Right ventricle myocardium superior (tissue), 1 donor: Measurements from ENCODE around the gene TEX30. TPM values are rescaled to one million over a fixed set of nuclear protein-coding genes. Genes with fewer than 3 reads are reported as not detected.
"Not testable (repeated sequence)": the region's sequence is repeated elsewhere in the genome, so short reads cannot be mapped to it uniquely, and the experiment has no call there.

Source experiments
- ATAC-seq: fragments of 200-7000 bp; cut with Tn5 transposase; one replicate; pipeline ENCODE4 v1.9.1; 2020; ENCODE audit warnings: mild to moderate bottlenecking; ENCODE audit not compliant: poor library complexity
- DNase-seq: peaks from one replicate; pipeline ENCODE4 v3.0.0-alpha.2; 2020
- intact Hi-C: fragments of 100-400 bp; cut with DNase I; formaldehyde crosslinking; loops from one replicate; pipeline ENCODE4 v1.11.2; 2022
- total RNA-seq: library from RNA; stranded (reverse); fragmentation: NEBNext Ultra II Directional; extraction: Animal tissue kit (Norgen Biotek cat#: 25700); gene quantifications from one replicate; pipeline ENCODE4 v1.2.1, GENCODE V29; 2021
- donor health status: DM: no; HTN: yes; CAD: no; lungs with severe emphysema.

Gene TEX30
- total RNA-seq, 1 donor from 2014 or later = 7.8 TPM

DNA sequence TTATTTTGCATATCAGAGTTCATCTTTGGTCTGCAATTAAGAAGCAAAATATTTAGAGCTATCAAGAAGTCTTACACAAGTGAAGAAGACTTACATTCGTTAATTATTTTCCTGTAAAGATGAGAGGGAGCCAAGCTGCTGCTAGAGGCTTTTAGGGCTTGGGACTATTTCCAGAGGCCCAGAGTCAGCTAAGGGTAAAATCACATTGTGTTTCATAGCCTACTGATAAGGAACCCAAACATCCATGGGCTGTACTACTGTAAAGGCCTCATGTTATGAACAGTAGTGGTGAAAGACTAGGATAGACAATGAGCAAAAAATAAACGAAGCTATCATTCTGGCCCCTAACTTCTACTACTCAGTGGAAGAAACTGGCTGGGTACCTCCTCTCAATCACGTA lies 10.9 kb upstream of the TEX30 start:
- intact Hi-C loops = no loop called here
- DNase-seq = no peak
- ATAC-seq = peak; percentile 93

DNA sequence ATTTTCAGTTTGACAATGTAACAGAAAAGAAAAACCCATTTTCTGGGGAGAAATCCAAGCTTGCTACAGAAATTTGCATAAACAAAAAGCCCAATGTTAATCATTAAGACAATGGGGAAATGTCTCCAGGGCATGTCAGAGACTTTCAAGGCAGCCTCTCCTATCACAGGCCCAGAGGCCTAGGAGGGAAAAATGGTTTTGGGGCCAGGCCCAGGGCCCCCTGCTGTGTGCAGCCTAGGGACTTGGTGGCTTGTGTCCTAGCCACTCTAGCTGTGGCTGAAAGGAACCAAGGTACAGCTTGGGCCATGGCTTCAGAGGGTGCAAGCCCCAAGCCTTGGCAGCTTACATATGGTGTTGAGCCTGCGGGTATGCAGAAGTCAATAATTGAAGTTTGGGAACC lies 8.0 kb upstream of the TEX30 start:
- DNase-seq = no peak
- intact Hi-C loops = no loop called here
- no peak for ATAC-seq

- intact Hi-C loops = not testable (repeated sequence)
Measured at GRCh38 chr13:102780656-102781055, 7.1 kb upstream of the TEX30 start.

GRCh38 chr13:102779436-102780159 lies 6.0 kb upstream of the TEX30 start:
- intact Hi-C loops = loop anchor here (10.0 kb wide), 1 partner anchor 65 kb away; the partner anchor contains the start of gene ERCC5
- DNase-seq (no peak), ATAC-seq (no peak)

More at GRCh38 chr13:102780656-102781055, 7.1 kb upstream of the TEX30 start:
- ATAC-seq, DNase-seq: not testable (repeated sequence)

GRCh38 chr13:102777736-102778135 lies 4.2 kb upstream of the TEX30 start:
- no peak for DNase-seq
- ATAC-seq = no peak
- intact Hi-C loops = loop anchor here (10.0 kb wide), 1 partner anchor 67 kb away; the partner anchor contains the start of gene ERCC5

GRCh38 chr13:102776271-102776670 lies 2.7 kb upstream of the TEX30 start:
- ATAC-seq = no peak
- intact Hi-C loops = loop anchor here (10.0 kb wide), 1 partner anchor 69 kb away; the partner anchor contains the start of gene ERCC5
- DNase-seq = no peak

DNA sequence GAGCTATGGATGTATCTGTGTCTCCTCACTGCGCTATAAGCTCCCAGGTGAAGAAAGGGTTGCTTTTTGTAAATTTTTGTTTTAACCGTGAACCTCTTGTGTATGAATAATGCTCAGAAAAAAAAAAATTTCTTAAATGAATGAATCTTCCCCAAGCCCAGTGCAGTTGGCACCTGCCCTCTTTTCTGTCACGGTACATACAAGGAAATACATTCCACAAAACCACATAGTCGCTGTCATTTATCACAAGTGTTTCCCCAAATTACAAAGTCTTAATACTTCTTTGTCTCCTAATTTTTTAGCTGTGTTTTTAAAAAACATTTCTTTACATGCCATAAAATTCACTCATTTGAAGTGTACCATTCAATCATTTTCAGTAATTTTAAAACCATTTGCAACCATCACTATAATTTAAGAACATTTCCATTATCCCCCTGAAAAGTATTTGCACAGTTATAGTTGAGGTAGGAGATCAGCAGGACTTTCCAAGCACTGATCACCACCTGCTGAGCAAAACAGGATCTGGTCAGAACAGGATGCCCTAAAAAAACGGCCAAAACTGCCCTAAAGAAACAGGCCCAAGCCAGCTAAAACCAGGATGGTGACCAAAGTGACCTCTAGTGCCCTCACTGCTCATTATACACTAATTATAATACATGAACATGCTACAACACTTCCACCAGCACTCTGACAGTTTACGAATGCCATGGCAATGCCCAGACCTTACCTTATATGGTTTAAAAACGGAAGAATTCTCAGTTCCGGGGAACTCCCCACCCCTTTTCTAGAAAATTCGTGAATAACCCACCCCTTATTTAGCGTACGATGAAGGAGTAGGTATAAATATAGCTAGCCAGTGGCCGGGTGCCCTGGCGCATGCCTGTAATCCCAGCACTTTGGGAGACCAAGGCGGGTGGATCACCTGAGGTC lies 1.3 kb upstream of the TEX30 start:
- intact Hi-C loops = loop anchor here (10.0 kb wide), 1 partner anchor 70 kb away; the partner anchor contains the start of gene ERCC5

DNA sequence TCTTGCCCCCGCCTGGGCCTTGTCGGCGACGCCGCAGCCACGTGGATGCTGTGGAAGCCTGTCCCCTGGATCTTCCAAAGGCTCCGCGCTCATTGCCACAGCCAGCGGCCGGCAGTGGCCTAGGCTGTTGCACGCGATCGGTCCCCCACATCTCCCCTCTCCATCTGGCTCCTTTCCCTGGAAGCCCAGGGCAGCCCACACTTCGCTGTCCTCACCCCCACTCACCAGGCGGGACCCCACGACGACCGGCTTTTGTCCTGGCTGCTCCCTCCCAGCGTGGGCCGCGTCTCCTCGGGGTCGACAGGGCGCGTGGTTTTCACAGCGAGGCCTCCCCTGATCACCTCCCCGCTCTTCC lies 605 bp upstream of the TEX30 start:
- peak; percentile 15 for ATAC-seq
- intact Hi-C loops = loop anchor here (10.0 kb wide), 1 partner anchor 71 kb away; the partner anchor contains the start of gene ERCC5

More for the DNA sequence above, 1.3 kb upstream of the TEX30 start:
- DNase-seq (no peak), ATAC-seq (no peak)

DNA sequence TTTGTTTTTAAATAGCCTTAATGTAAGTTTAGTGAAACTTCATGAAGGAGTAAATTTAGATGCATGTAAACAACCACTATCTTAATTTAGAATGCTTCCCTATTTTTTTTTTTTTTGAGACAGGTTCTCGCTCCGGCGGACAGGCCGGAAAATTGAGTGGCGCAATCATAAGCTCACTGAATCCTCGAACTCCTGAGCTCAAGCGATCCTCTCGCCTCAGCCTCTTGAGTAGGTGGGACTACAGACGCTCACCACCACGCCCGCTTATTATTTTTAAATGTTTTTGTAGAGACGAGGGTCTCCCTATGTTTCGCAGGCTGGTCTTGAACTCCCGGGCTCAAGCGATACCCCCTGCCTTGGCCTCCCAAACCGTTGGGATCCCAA lies 1.6 kb downstream of the TEX30 start:
- intact Hi-C loops = loop anchor here (10.0 kb wide), 1 partner anchor 73 kb away; the partner anchor contains the start of gene ERCC5
- DNase-seq = no peak
- no peak for ATAC-seq

More for the DNA sequence above, 605 bp upstream of the TEX30 start:
- peak; percentile 48 for DNase-seq

DNA sequence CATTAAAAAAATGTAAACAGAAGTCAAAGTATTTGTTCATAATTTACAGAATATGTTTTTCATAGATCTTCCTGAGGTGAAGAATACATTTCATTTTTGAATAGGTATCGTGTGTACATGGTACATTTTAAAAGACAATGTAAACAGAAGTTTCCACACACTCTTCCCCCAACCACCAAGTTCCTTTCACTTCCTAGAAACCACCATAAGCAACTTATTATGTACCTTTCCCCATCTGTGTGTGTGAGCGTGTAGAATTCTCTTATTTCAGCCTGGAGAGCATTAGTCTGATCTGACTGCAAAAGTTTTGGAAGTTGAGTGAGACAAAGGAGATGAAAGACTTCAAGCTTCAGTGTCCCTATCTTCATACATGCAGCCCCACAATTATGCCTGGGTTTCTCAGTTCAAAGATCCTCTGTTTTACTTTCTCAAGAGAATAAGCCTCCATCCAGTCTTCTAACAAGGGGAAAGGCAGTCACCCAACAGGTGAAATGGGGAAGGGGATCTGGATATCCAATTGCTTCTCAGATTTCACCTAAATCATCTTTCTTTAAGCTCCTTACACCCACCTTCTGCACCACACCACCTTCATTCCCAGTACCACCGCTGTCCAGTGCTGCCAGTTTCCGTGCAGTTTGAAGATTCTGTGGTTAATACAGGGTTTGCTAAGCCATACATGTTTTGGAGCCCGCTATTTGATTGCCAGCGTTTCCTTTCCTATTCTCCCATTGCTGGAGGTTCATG lies 2.1 kb downstream of the TEX30 start:
- DNase-seq (no peak), ATAC-seq (no peak)
- intact Hi-C loops = loop anchor here (10.0 kb wide), 1 partner anchor 73 kb away; the partner anchor contains the start of gene ERCC5

GRCh38 chr13:102770435-102770834 lies 3.2 kb downstream of the TEX30 start:
- ATAC-seq (no peak), DNase-seq (no peak)
- intact Hi-C loops = loop anchor here (10.0 kb wide), 1 partner anchor 74 kb away; the partner anchor contains the start of gene ERCC5

GRCh38 chr13:102769679-102770078 lies 3.9 kb downstream of the TEX30 start:
- intact Hi-C loops = loop anchor here (10.0 kb wide), 1 partner anchor 75 kb away; the partner anchor contains the start of gene ERCC5
- DNase-seq = no peak
- no peak for ATAC-seq

DNA sequence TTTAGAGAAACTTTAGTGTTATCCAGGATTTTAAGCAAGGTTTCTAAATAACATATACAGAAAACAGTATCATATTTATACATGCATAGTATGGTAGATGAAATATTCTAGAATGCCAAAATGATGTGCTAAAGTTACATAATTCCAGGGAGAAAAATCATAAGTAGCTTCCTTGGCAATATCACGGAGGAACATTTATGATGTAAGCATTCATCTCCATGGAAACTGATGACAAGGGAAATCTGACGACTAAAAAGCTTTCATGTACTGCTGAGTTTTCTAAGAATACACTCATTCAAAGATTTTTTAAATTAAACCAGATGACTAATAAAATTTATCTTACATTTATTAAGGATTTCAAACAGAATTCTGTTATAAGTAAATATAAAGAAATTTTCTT lies 4.7 kb downstream of the TEX30 start:
- ATAC-seq = no peak
- DNase-seq = no peak
- intact Hi-C loops = no loop called here

- ATAC-seq (no peak), DNase-seq (no peak)
- intact Hi-C loops = no loop called here
Measured at GRCh38 chr13:102763741-102764140, 9.8 kb downstream of the TEX30 start.

DNA sequence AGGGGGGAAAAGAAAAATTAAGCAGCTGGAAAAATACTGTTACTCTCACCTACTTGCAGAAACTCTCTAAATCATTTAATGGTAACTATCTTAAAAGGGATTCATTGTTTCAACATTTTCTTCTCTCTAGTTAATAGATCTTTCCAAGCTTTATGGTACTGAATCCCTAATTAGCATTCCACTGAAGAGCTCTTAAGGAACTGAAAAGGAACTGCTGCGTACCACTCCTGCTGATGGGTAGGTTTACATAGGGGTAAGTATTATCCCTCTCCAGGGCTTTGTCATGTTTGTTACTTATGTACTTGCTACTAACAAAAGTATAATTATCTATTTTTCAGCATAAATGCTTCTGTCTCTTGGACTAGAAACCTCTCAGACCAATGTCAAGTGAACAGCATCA lies 12.5 kb downstream of the TEX30 start:
- ATAC-seq = no peak
- no peak for DNase-seq
- intact Hi-C loops = no loop called here

- intact Hi-C loops = no loop called here
- DNase-seq = no peak
- peak; percentile 76 for ATAC-seq
Measured at GRCh38 chr13:102758842-102759241, 14.7 kb downstream of the TEX30 start.

DNA sequence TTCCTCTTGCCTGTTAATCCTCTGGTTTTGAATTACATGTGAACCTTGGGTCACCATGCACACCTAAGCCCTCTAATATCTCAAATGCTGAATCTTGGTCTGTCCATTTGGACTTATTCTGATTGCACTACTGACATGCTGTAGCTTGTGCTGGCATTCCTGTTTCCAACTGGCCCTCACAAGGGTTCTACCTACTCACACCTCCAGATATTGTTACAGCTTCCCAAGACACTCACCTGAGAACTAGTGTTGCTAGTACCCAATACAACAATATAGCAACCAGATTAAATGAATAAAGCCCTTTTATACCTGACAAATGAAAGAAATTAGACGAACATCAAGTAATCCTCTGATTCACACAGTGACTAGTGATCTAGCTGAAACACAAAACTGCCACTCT lies 16.6 kb downstream of the TEX30 start:
- DNase-seq (no peak), ATAC-seq (no peak)
- intact Hi-C loops = no loop called here

DNA sequence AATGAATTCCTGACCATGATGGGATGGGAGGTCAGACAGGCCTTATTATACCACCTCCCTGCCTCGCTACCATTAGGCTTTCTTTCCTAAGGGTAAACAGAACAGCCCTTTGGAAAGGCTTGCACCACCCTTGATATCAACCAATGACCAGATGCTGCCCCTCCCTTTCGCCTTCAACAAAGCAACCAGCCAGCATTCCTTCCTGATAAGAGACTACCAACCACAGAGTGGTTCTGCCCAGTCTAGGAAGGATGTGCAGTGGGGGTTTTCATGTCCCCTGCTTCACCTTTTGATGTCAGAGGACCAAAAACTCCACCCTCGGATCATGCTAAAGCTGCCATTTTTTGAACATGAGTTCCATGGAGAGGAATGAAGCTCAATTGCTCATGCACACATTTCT lies 21.7 kb downstream of the TEX30 start:
- intact Hi-C loops = no loop called here
- ATAC-seq (no peak), DNase-seq (no peak)

- intact Hi-C loops = no loop called here
- ATAC-seq (no peak), DNase-seq (no peak)
Measured at GRCh38 chr13:102742506-102742905, 31.1 kb downstream of the TEX30 start.
